ENCODE data around the gene PSMD1. TPM values are rescaled to one million over a fixed set of nuclear protein-coding genes. Genes with fewer than 3 reads are reported as not detected.
A peak's percentile ranks its signal among the peaks of the same experiment; 100 is the strongest.

PSMD1 gene
- total and polyA plus RNA-seq, 2 of the 8 experiments (the other 6 are each of a cell fraction or from before 2014, with no cell fraction given), result 179 to 272 TPM

GRCh38 chr2:231015478-231015877 is 41.2 kb upstream of the PSMD1 start:
- Histone ChIP-seq H2BK120ac (replicated peaks; ENCODE audit: low read depth, low read length) (no peak overlapping the region), H2BK12ac (ENCODE audit: low read depth, low read length) (no peak overlapping the region), H3K18ac (ENCODE audit: extremely low read depth, low read length) (no peak overlapping the region; the same call in 1 of the 2 replicates), H3K4me1 (replicated peaks in 1 of 4; ENCODE audit: control insufficient read depth in 3 of 4, insufficient read depth in 4 of 4, low read length in 3 of 4) (peaks cover 0 to 8% (median 5%) of the 10 kb centered on the region in 4 experiments; a peak in 5 of 7 replicates), H4K91ac (replicated peaks; ENCODE audit: insufficient read length, low read length) (no peak overlapping the region), H3K56ac (replicated peaks; ENCODE audit: insufficient read length, low read depth, low read length) (no peak overlapping the region), H4K20me1 (replicated peaks in 1 of 2; ENCODE audit: control insufficient read depth in 1 of 2, insufficient read depth in 2 of 2, low read length in 2 of 2) (no peaks in the 10 kb centered on the region), H3K23me2 (ENCODE audit: low read depth, low read length) (0 out of 2 replicates have a peak, but pooled peaks cover 3% of the 10 kb centered on the region), H2BK5ac (ENCODE audit: low read depth, low read length) (no peak overlapping the region; the same call in 1 of the 2 replicates), H2BK15ac (ENCODE audit: low read length) (no peak overlapping the region), H3K36me3 (ENCODE audit: control insufficient read depth in 2 of 4, insufficient read depth in 4 of 4, low read length in 3 of 4) (no peaks in the 10 kb centered on the region), H2AFZ (ENCODE audit: low read length) (0 out of 2 replicates have a peak overlapping the region, but pooled peaks have one; percentile 11), H3K14ac (ENCODE audit: insufficient read length) (no peak overlapping the region), H3K4me2 (ENCODE audit: insufficient read depth in 1 of 2, low read depth in 2 of 2, low read length in 2 of 2) (peak overlapping the region; percentile 4 to 20; a peak in 2 of 4 replicates), H3K9me3 (ENCODE audit: insufficient read depth in 2 of 2, low read depth in 1 of 2, low read length in 1 of 2) (no peaks in the 10 kb centered on the region), H3K79me2 (ENCODE audit: control insufficient read depth in 1 of 2, insufficient read depth in 2 of 2, low read length in 2 of 2) (no peaks in the 10 kb centered on the region), H2AK5ac (ENCODE audit: low read depth, low read length) (no peak overlapping the region), H3K27ac (ENCODE audit: low read depth, low read length) (no peak overlapping the region), H3K4ac (replicated peaks; ENCODE audit: insufficient read length, low read depth, low read length) (no peak overlapping the region), H3K27me3 (replicated peaks in 1 of 4; ENCODE audit: control insufficient read depth in 3 of 4, extremely low read depth in 1 of 4, insufficient read depth in 3 of 4, low read length in 3 of 4) (no peaks in the 10 kb centered on the region; a peak in 2 of 7 replicates), H2BK20ac (ENCODE audit: low read length) (peak overlapping the region; percentile 18; the same call in 1 of the 2 replicates), H3K4me3 (ENCODE audit: extremely low read depth in 1 of 4, insufficient read depth in 2 of 4, low read depth in 3 of 4, low read length in 4 of 4) (no peak overlapping the region), H4K5ac (ENCODE audit: insufficient read length, low read depth, low read length) (no peak overlapping the region), H3K79me1 (ENCODE audit: low read depth, low read length) (no peaks in the 10 kb centered on the region), H4K8ac (ENCODE audit: extremely low read depth, insufficient read depth, low read length) (no peak overlapping the region), H3K9ac (replicated peaks in 1 of 4; ENCODE audit: extremely low read depth in 1 of 4, low read depth in 3 of 4, low read length in 3 of 4) (no peak overlapping the region), H3K23ac (ENCODE audit: insufficient read length) (no peak overlapping the region)
- POLR2A ChIA-PET (ENCODE audit: partially characterized antibody), result interaction anchor here (1.4 to 1.6 kb wide), 2 partner anchors 16 to 22 kb away, joined by 3 read pairs; partner anchors contain the start of gene C2orf72
- CTCF ChIA-PET (ENCODE audit: partially characterized antibody), result interaction anchor here (0.7 to 2.2 kb wide), 9 partner anchors 11 to 398 kb away, joined by 3 to 9 read pairs (median 3); no protein-coding TSS in a partner anchor
- no peak for DNase-seq (ENCODE audit: low read depth in 1 of 2, low spot score in 2 of 2)
- no peak for FAIRE-seq
- 48% methylated on average over 7 of the region's 7 CpGs; no CpG with 5 or more reads in 1 of the 2 experiments for WGBS, 2 experiments (ENCODE audit: extremely low coverage in 1 of 2, insufficient coverage in 1 of 2, insufficient read length in 1 of 2, insufficient replicate concordance in 2 of 2, low coverage in 1 of 2, low lambda C conversion rate in 2 of 2, missing lambda C conversion rate in 1 of 2)
- TF ChIP-seq CEBPB (IDR thresholded peaks at IDR 0.05; ENCODE audit: low read depth, low read length), result no peak
- no peak for TF ChIP-seq POU5F1 (IDR thresholded peaks at IDR 0.05; ENCODE audit: low read depth, low read length)
- TF ChIP-seq, protein P1, sequence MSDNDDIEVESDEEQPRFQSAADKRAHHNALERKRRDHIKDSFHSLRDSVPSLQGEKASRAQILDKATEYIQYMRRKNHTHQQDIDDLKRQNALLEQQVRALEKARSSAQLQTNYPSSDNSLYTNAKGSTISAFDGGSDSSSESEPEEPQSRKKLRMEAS (IDR thresholded peaks at IDR 0.05), result peak; percentile 45; the same call in 1 of the 2 replicates
- TF ChIP-seq, protein P2, sequence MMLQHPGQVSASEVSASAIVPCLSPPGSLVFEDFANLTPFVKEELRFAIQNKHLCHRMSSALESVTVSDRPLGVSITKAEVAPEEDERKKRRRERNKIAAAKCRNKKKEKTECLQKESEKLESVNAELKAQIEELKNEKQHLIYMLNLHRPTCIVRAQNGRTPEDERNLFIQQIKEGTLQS (IDR thresholded peaks at IDR 0.05; ENCODE audit: insufficient read depth, low read depth, low read length), result no peak
- TF ChIP-seq CHD1 (IDR thresholded peaks at IDR 0.05; ENCODE audit: low read depth, low read length), result no peak
- TF ChIP-seq TCF12 (IDR thresholded peaks at IDR 0.05; ENCODE audit: low read depth, low read length), result no peak
- TF ChIP-seq NANOG (IDR thresholded peaks at IDR 0.05; ENCODE audit: insufficient read depth, low read depth, low read length, poor library complexity, severe bottlenecking), result no peak
- no peak for TF ChIP-seq SP2 (IDR thresholded peaks at IDR 0.05; ENCODE audit: low read length)
- TF ChIP-seq EGR1 (IDR thresholded peaks at IDR 0.05; ENCODE audit: borderline replicate concordance, low read depth, low read length), result no peak
- no peak for TF ChIP-seq BACH1 (IDR thresholded peaks at IDR 0.05; ENCODE audit: low read length)
- no peak for TF ChIP-seq CBX8 (IDR thresholded peaks at IDR 0.05; ENCODE audit: borderline replicate concordance, low read depth, low read length)
- TF ChIP-seq NRF1 (IDR thresholded peaks at IDR 0.05; ENCODE audit: low read depth, low read length), result no peak
- no peak for TF ChIP-seq KDM1A (IDR thresholded peaks at IDR 0.05; ENCODE audit: borderline replicate concordance, low read length)
- TF ChIP-seq GABPA (IDR thresholded peaks at IDR 0.05; ENCODE audit: borderline replicate concordance, insufficient read depth, low read length), result no peak
